Stimulated activated CD8-positive, alpha-beta memory T cell treated with anti-CD3 and anti-CD28 coated beads, Interleukin-15, amount 100 ng/mL, for 4 hours (primary cell): ENCODE measurements around the gene UBR4.

ENCODE experiments used
- DNase-seq, 2 donors: peaks; one replicate each; pipeline ENCODE4 v3.0.0-alpha.2; 2020; ENCODE audit warnings: low read depth in 2 of 2

UBR4 gene

DNA sequence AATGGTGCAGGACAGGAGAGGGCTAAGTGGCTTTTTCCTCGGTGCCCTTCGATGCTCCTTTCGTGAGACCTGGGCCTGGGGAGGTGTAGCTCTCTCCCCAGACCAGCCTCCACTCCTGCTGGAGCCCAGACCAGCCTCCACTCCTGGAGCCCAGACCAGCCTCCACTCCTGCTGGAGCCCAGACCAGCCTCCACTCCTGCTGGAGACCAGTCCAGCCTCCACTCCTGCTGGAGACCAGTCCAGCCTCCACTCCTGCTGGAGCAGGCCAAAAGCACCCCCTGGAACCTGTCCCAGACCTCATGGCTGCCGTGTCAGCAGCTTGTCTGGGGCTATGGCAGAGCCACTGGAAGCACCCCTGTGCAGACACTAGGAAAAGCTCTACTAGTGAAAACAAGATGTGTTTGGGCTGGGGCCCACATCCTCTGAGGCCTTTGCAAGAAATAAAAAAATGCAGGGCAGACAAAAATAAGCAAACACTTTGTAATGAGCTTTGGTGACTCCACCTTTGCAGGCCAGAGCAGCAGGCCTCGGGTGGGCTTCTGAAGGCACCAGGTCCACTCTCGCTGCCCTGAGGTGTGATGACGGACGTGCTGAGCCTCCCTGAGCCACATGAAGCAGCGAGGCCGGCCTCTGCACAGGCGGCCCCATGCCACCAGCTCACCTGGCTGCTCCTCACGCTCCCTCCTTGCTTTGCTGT is 137.6 kb downstream of the UBR4 start:
- DNase-seq, result no peak

GRCh38 chr1:19071674-19072281 is 138.3 kb downstream of the UBR4 start:
- no peak for DNase-seq

DNA sequence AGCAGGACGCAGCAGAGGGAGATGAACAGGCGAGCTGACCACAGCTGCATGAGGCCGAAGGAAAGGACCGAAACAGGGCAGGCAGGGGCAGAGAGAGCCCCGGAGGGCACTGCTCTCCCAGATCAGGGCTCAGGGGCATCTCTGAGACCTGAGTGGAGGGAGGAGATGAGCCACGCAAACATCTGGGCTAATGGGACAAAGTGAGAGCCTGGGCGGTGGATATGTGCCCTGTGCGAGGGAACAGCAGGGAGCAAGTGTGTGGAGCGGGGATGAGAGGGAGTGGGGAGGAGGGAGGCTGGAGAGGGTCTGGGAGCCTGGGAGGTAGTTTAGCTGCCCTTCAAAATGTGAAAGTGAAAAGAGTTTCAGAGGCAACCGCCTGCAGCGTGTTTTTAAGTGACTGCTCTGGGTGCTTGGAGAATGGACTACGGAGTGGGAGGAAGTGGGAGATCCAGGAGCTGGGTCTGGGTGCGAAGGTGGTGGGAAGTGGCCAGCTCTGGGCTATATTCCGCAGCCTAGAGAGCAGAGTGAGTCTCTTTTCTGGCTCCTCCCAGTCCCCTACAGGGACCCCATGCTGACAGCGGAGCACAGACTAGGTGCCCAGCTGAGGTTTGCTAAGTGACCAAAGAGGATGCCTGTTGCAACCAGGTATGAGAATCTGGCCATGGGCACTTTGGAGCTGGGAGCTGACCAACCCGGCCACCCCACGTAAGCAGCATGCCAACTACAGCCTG is 139.0 kb downstream of the UBR4 start:
- no peak for DNase-seq

- DNase-seq, result no peak
Measured at GRCh38 chr1:19070197-19070651, 139.8 kb downstream of the UBR4 start.

DNA sequence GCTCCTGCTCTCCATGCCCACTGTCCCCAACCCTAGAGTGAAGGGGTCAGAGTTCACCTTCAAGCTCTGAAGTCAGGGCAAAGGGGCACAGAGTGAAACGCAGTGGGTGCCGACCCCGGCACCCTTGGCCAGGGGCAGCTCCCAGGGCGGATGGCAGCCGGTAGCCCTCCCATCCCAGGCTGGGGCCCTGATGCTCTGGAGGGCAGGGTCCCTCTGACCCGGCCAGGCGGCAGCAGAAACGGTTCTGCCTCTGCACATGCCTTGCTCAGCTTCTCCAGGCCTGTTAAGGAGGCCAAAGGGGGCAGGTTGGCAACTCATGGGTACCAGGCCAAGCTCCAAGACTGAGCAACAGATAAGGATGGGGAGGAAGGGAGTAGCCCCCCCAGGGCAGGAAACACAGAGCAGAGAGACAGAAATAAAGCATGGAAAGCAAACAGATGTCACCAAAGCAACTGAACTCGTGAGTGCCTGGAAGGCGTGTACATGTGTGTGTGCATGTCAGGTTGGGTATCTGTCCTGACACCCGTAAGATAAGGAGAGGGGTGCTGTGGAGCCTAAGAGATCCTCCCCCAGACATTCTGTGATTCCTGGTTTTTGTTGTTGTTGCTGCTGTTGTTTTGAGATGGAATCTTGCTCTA is 141.3 kb downstream of the UBR4 start:
- DNase-seq, result no peak

DNA sequence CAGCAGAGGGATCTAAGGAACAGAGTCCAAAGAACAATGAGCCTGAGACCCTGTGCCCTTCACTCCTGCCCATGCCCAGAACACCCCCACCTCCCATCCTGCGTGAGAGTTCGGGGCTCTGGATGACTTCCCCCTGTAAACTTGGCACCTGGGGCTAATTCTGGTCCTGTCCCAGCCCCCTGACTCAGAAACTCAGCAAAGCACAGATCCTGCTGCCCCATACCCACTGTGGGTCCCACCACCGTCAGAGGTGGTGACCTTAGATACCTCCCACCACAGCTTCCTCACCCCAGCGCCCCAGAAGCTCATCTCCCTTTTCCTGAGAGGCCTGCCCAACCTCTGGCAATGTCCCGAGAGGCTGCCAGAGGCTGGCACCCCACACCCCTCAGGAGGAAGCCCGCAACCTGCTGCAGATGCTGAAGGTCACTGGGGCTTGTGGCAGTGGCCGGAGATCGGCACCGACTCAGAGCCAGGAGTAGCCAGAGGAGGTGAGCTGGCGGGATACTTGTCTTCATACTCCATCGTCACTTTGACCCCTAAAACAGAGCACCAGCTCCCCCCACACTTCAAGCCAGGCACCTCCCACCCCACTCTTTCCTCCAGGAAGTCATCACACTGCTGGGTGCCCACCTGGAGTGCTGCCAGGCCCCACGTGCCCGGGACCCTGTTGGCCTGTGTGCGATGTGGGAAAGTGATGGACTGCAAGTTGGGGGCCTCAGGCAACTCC is 142.0 kb downstream of the UBR4 start:
- no peak for DNase-seq

GRCh38 chr1:19067182-19067911 is 142.7 kb downstream of the UBR4 start:
- no peak for DNase-seq

- no peak for DNase-seq
Measured at GRCh38 chr1:19066874-19067181, 143.2 kb downstream of the UBR4 start.

DNA sequence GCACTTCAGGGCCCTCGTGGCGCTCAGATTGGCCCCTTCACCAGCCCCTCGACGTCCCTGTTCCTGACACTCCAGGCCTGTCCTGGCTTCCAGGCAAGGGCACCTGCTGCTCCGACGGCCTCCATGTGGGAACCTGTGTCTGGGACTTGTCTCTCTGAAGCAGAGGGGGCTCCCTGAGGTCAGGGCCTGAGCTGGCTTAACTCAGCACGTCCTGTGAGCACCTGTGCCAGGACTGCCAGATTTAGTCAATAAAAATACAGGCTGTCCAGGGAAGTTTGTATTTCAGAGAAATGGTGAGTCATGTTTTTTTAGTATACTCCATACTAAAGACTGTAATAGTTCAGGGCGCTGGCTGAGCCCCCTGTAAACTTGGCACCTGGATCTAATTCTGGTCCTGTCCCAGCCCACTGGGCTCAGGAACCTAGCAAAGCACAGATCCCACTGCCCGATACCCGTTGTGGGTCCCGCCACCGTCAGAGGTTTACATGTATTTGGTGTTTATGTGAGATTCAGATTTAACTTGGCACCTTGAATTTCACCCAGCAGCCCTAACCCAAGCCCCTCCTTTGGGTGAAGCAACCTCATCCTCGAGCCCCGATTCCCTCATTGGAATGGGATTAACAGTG is 143.7 kb downstream of the UBR4 start:
- DNase-seq, result no peak

GRCh38 chr1:19065526-19066247 is 144.4 kb downstream of the UBR4 start:
- DNase-seq, result no peak

- no peak for DNase-seq
Measured at GRCh38 chr1:19064906-19065450, 145.1 kb downstream of the UBR4 start.

DNA sequence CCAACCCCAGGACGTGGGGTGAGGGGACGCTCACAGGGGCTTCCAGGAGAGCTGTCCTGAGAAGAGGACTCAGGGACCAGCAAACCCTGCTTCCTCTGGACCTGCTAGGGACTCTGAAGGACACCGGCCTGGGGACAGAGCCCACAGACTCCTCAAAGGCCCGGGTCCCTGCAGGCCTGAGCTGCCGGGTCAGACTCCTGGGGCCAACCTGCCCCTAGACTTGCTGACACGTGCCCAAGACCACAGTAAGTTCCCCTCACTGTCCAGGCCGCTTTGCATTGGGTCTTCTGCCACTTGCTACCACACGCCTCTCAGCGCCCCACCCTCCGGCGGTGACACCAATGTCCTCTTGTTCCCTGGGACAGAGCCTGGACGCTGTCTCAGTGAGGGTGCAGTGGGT is 146.9 kb downstream of the UBR4 start:
- DNase-seq, result no peak

- no peak for DNase-seq
Measured at GRCh38 chr1:19062258-19063029, 147.6 kb downstream of the UBR4 start.

DNA sequence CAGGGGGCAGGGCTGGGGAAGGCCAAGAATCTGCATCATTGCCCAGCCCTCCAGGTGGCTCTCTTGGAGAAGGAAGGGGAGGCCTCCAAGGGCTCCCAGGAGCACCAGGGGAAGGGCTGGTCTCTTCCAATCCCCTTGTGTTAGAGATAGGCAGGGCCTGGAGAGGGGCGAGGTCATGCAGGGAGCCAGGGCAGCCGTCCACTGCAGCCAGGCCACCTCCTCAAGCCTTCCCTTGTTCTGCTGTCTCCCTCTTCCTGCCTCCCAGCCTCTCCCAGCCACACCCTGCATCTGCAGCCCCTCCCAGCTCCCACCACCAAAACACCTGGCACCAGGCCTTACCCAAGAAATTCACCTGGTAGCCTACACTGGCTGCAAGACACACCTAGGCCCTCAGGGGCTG is 148.3 kb downstream of the UBR4 start:
- DNase-seq, result no peak

GRCh38 chr1:19061343-19061742 is 148.7 kb downstream of the UBR4 start:
- no peak for DNase-seq

GRCh38 chr1:19059773-19060172 is 150.3 kb downstream of the UBR4 start:
- no peak for DNase-seq

DNA sequence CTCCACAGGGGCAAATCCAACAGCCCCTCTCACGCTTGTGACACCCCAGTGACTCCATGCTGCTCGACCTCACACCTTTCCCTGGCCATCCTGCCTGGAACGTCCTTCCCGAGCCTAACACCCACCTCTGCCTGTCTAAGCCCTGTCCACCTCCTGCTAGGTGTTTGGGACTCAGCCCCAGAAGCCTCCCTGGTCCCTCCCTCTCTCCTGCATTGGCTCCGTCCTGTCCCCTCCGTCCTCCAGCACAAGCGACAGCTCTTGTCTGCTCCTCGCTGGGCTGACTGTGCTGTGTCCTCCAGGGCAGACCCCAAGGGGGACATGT is 151.6 kb downstream of the UBR4 start:
- DNase-seq, result no peak

DNA sequence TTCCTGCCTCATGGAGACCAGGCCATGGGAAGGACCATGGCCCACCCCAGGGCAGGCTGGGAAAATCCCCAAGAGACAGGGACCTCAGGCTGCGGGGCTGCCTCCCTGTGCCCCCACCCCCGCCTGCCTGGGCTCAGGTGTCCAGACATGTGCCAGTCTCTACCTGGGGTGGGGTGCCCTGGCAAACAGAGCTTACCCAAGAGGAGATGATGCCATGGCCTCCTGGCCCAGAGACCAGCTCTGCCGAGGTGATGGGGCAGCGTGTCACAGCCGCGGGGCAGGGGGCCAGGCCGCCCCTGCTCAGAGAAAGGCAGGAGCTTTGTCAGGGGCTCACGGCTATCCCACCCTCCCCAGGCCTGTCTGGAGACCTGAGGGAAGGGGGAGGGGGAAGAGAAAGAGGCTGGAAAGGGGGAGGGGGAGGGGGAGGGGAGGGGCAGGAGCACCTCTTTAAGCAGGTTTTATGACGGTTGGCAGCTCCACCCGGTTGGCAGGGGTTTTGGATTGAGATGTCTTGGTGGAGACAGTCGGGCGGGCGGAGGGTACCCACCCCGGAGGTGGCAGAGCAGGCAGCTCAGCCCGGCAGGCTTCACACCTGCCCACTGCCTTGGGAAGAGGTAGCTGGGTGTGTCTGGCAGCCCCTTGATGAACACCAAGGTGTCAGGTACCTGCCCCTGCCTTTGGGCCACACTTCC is 152.1 kb downstream of the UBR4 start:
- no peak for DNase-seq
